ENCODE measurements around the gene CORO1C. TPM values are rescaled to one million over a fixed set of nuclear protein-coding genes. Genes with fewer than 3 reads are reported as not detected.

The CORO1C gene
- total and polyA plus RNA-seq, 9 of the 15 experiments (the other 6 are each of a cell fraction or from before 2014, with no cell fraction given): 55.2 to 280 (median 150) TPM

- peak; percentile 79 for TF ChIP-seq MGA (IDR thresholded peaks at IDR 0.05)
- TF ChIP-seq ZBTB5 (IDR thresholded peaks at IDR 0.05): no peak
- TF ChIP-seq MXD1 (CRISPR knock-in tag; IDR thresholded peaks at IDR 0.05; ENCODE audit: borderline replicate concordance, poor library complexity, severe bottlenecking): no peak
- no peak for TF ChIP-seq ZNF146 (CRISPR knock-in tag; IDR thresholded peaks at IDR 0.05; ENCODE audit: unreplicated experiment)
- TF ChIP-seq BHLHE40 (IDR thresholded peaks at IDR 0.05; ENCODE audit: low read length): 0 out of 2 replicates have a peak, but pooled peaks have one; percentile 15
- TF ChIP-seq NR1H2 (CRISPR knock-in tag; IDR thresholded peaks at IDR 0.05): 0 out of 2 replicates have a peak, but pooled peaks have one; percentile 72
- TF ChIP-seq ELF4 (CRISPR knock-in tag; IDR thresholded peaks at IDR 0.05): no peak
- peak; percentile 54 for TF ChIP-seq JUND (IDR thresholded peaks at IDR 0.05; ENCODE audit: borderline replicate concordance, low read depth, low read length)
- TF ChIP-seq JUND (tag; IDR thresholded peaks at IDR 0.05; ENCODE audit: borderline replicate concordance, low read depth, low read length): no peak; the same call in 2 of the 3 replicates
- peak; percentile 67 for TF ChIP-seq FOSL1 (tag; conservative IDR thresholded peaks at IDR 0.05)
- 0 out of 2 replicates have a peak, but pooled peaks have one; percentile 27 for TF ChIP-seq KHSRP (IDR thresholded peaks at IDR 0.05)
- no peak for TF ChIP-seq ZNF408 (CRISPR knock-in tag; IDR thresholded peaks at IDR 0.05; ENCODE audit: low read depth)
- peak; percentile 59; the same call in 1 of the 2 replicates for TF ChIP-seq TEAD4 (IDR thresholded peaks at IDR 0.05; ENCODE audit: low read length)
- TF ChIP-seq TEAD4 (CRISPR knock-in tag; IDR thresholded peaks at IDR 0.05; ENCODE audit: borderline replicate concordance): no peak
Measured at GRCh38 chr12:108729612-108730364, 1.5 kb downstream of the CORO1C start (continued).
